Body of pancreas (tissue), 4 donors: ENCODE results near the gene HPSE2. TPM values are rescaled to one million over a fixed set of nuclear protein-coding genes. Genes with fewer than 3 reads are reported as not detected.

Experiments
- ATAC-seq: fragments of 150-250 bp; one replicate; pipeline ENCODE4 v1.9.1; 2016
- DNase-seq, 4 donors: peaks; one replicate each; pipeline ENCODE4 v3.0.0-alpha.2; 2019
- H3K27ac ChIP-seq, 4 donors: fragments of 200-600 bp; sonication (generic); 1 replicate in 3 of 4; 2 replicates in 1 of 4; pipeline versions ENCODE4 v1.5.1 to v1.6.1; 2016 to 2019; ENCODE audit warnings: mild to moderate bottlenecking in 1 of 4, mixed read lengths in 1 of 4, moderate library complexity in 1 of 4
- H3K27me3 ChIP-seq, 2 donors: fragments of 200-600 bp; sonication (generic); one replicate each; pipeline ENCODE4 v1.6.0; 2016; ENCODE audit warnings: mild to moderate bottlenecking in 1 of 2
- H3K36me3 ChIP-seq, 2 donors: fragments of 200-600 bp; sonication (generic); replicated peaks in 1 of 2; 2 replicates each; pipeline ENCODE4 v1.5.1; 2016; ENCODE audit warnings: low read depth in 2 of 2; ENCODE audit not compliant: insufficient read depth in 1 of 2
- H3K4me1 ChIP-seq: fragments of 200-600 bp; sonication (generic); one replicate; pipeline ENCODE4 v1.6.0; 2016
- H3K4me3 ChIP-seq, 2 donors: fragments of 200-600 bp; sonication (generic); 1 replicate in 1 of 2; 2 replicates in 1 of 2; pipeline ENCODE4 v1.5.1; 2016 to 2019
- H3K9me3 ChIP-seq, 3 donors: fragments of 200-600 bp; sonication (generic); 1 replicate in 2 of 3; 2 replicates in 1 of 3; pipeline ENCODE4 v1.5.1; 2016
- CTCF ChIP-seq, 7 experiments: fragments of 450-650 bp in 4 of 7; fragments of 200-600 bp in 3 of 7; sonication (generic) in 3 of 7; IDR thresholded peaks; one replicate each; pipeline ENCODE4 v1.5.1; 2016 to 2019; ENCODE audit warnings: antibody characterized with exemption in 7 of 7
- POLR2A ChIP-seq, 3 donors: fragments of 450-650 bp; IDR thresholded peaks; one replicate each; pipeline ENCODE4 v1.6.1; 2016; ENCODE audit warnings: antibody characterized with exemption in 3 of 3, mild to moderate bottlenecking in 2 of 3
- WGBS, 2 donors: methylation state at CpG; one replicate each; pipeline ENCODE4 v1.1.5; 2017; 5-methylcytosine and 5-hydroxymethylcytosine counted together
- intact Hi-C: fragments of 100-400 bp; cut with DNase I; formaldehyde crosslinking; loops from one replicate; pipeline ENCODE4 v1.15.1; 2023
- total RNA-seq, 2 donors: library from RNA; depleted of rRNA; stranded (reverse); fragments of >200 nt; gene quantifications; one replicate each; pipeline ENCODE4 v1.1.0, GENCODE V29; 2016

Gene HPSE2
- total RNA-seq, 2 donors from 2014 or later, result not detected

- Histone ChIP-seq H3K36me3 (peaks cover 0 to 30% of the 10 kb centered on the region in 2 donors), H3K4me1 (no peaks in the 10 kb centered on the region), H3K4me3 (no peak overlapping the region), H3K9me3 (no peaks in the 10 kb centered on the region), H3K27ac (no peak overlapping the region), H3K27me3 (no peaks in the 10 kb centered on the region)
- 93 to 97% methylated on average over 10 to 12 of the region's 12 CpGs for WGBS, 2 donors
- TF ChIP-seq POLR2A (IDR thresholded peaks at IDR 0.05) (no peak), CTCF (IDR thresholded peaks at IDR 0.05) (no peak)
- ATAC-seq (no peak), DNase-seq (no peak)
- intact Hi-C loops, result no loop called here
These were observed 800.5 kb downstream of the HPSE2 start for GRCh38 chr10:98435178-98435577.

- no peak for ATAC-seq
- intact Hi-C loops, result no loop called here
- Histone ChIP-seq H3K27ac (no peak overlapping the region), H3K9me3 (no peaks in the 10 kb centered on the region), H3K4me3 (no peak overlapping the region), H3K36me3 (peaks cover 4 to 40% of the 10 kb centered on the region in 2 donors), H3K27me3 (no peaks in the 10 kb centered on the region), H3K4me1 (no peaks in the 10 kb centered on the region)
- TF ChIP-seq CTCF (IDR thresholded peaks at IDR 0.05) (no peak), POLR2A (IDR thresholded peaks at IDR 0.05) (no peak)
- WGBS, 2 donors, result 93 to 98% methylated on average over 18 to 19 of the region's 21 CpGs
- no peak for DNase-seq
These were observed 801.5 kb downstream of the HPSE2 start for GRCh38 chr10:98433881-98434732.

GRCh38 chr10:98433371-98433770, 802.3 kb downstream of the HPSE2 start:
- H3K9me3 ChIP-seq, result no peaks in the 10 kb centered on the region
- H3K27me3 ChIP-seq, result no peaks in the 10 kb centered on the region
- 94 to 100% methylated on average over 1 of the region's 1 CpG for WGBS, 2 donors
- H3K4me1 ChIP-seq, result no peaks in the 10 kb centered on the region
- DNase-seq, result no peak
- ATAC-seq, result no peak
- no peak for TF ChIP-seq CTCF (IDR thresholded peaks at IDR 0.05)
- peaks cover 4 to 40% of the 10 kb centered on the region in 2 donors for H3K36me3 ChIP-seq
- H3K4me3 ChIP-seq, result no peak overlapping the region
- H3K27ac ChIP-seq, result no peak overlapping the region
- intact Hi-C loops, result no loop called here

- ATAC-seq (no peak), DNase-seq (no peak)
- TF ChIP-seq POLR2A (IDR thresholded peaks at IDR 0.05), result no peak
- TF ChIP-seq CTCF (IDR thresholded peaks at IDR 0.05), result no peak
- 96 to 100% methylated on average over 1 of the region's 1 CpG for WGBS, 2 donors
- Histone ChIP-seq H3K27me3 (no peaks in the 10 kb centered on the region), H3K4me3 (no peak overlapping the region), H3K9me3 (no peaks in the 10 kb centered on the region), H3K4me1 (no peaks in the 10 kb centered on the region), H3K36me3 (peaks cover 4 to 43% of the 10 kb centered on the region in 2 donors), H3K27ac (no peak overlapping the region)
- intact Hi-C loops, result no loop called here
These were observed 803.3 kb downstream of the HPSE2 start for GRCh38 chr10:98432330-98432729.

- WGBS, 2 donors, result 93% methylated on average over 3 to 8 of the region's 8 CpGs
- TF ChIP-seq POLR2A (IDR thresholded peaks at IDR 0.05) (no peak), CTCF (IDR thresholded peaks at IDR 0.05) (no peak)
- DNase-seq, result no peak
- no peak for ATAC-seq
- Histone ChIP-seq H3K4me3 (no peak overlapping the region), H3K27ac (no peak overlapping the region), H3K36me3 (peaks cover 4 to 43% of the 10 kb centered on the region in 2 donors), H3K27me3 (no peaks in the 10 kb centered on the region), H3K9me3 (no peaks in the 10 kb centered on the region), H3K4me1 (no peaks in the 10 kb centered on the region)
- intact Hi-C loops, result no loop called here
These were observed 804.6 kb downstream of the HPSE2 start for GRCh38 chr10:98431016-98431415.
